Suprapubic skin (tissue), 4 donors: ENCODE results near the gene MAML1. TPM values are rescaled to one million over a fixed set of nuclear protein-coding genes. Genes with fewer than 3 reads are reported as not detected.

ENCODE experiments used
- DNase-seq, 2 donors: peaks; one replicate each; pipeline ENCODE4 v3.0.0-alpha.2; 2019; ENCODE audit warnings: low spot score in 2 of 2
- H3K27ac ChIP-seq: fragments of 200-600 bp; sonication (generic); one replicate; pipeline ENCODE4 v1.5.1; 2019
- H3K27me3 ChIP-seq: fragments of 200-600 bp; sonication (generic); one replicate; pipeline ENCODE4 v1.5.1; 2019
- H3K36me3 ChIP-seq: fragments of 200-600 bp; sonication (generic); one replicate; pipeline ENCODE4 v1.5.1; 2019
- H3K4me1 ChIP-seq: fragments of 200-600 bp; sonication (generic); one replicate; pipeline ENCODE4 v1.5.1; 2019
- H3K4me3 ChIP-seq: fragments of 200-600 bp; sonication (generic); one replicate; pipeline ENCODE4 v1.5.1; 2019; ENCODE audit warnings: mild to moderate bottlenecking
- H3K9me3 ChIP-seq: fragments of 200-600 bp; sonication (generic); one replicate; pipeline ENCODE4 v1.5.1; 2019
- EP300 ChIP-seq: sonication (generic); formaldehyde crosslinking; IDR thresholded peaks from one replicate; pipeline ENCODE4 v1.6.1; 2017; ENCODE audit warnings: antibody characterized with exemption
- POLR2A ChIP-seq, 2 donors: fragments of 450-650 bp; IDR thresholded peaks; one replicate each; pipeline ENCODE4 v1.6.1; 2017; ENCODE audit warnings: antibody characterized with exemption in 2 of 2, mild to moderate bottlenecking in 2 of 2, moderate library complexity in 2 of 2
- POLR2AphosphoS5 ChIP-seq, 3 donors: sonication (generic); formaldehyde crosslinking; IDR thresholded peaks; one replicate each; pipeline ENCODE4 v1.6.1; 2017; ENCODE audit warnings: antibody characterized with exemption in 3 of 3
- WGBS: methylation state at CpG from one replicate; pipeline ENCODE4 v1.1.5; 2018; 5-methylcytosine and 5-hydroxymethylcytosine counted together
- total RNA-seq, 4 donors: library from RNA; depleted of rRNA; stranded (reverse); fragments of >200 nt; gene quantifications; one replicate each; pipeline ENCODE4 v1.1.0, GENCODE V29; 2016
- TF ChIP-seq, protein P1 (sequence below), 2 donors: fragments of 200-600 bp in 1 of 2; fragments of 450-650 bp in 1 of 2; sonication (generic) in 1 of 2; IDR thresholded peaks; one replicate each; pipeline ENCODE4 v1.5.1; 2016 to 2019; ENCODE audit warnings: antibody characterized with exemption in 2 of 2, mild to moderate bottlenecking in 1 of 2, moderate library complexity in 1 of 2

MAML1 gene
- total RNA-seq, 4 donors from 2014 or later = 26.5 to 45.0 (median 38.6) TPM

DNA sequence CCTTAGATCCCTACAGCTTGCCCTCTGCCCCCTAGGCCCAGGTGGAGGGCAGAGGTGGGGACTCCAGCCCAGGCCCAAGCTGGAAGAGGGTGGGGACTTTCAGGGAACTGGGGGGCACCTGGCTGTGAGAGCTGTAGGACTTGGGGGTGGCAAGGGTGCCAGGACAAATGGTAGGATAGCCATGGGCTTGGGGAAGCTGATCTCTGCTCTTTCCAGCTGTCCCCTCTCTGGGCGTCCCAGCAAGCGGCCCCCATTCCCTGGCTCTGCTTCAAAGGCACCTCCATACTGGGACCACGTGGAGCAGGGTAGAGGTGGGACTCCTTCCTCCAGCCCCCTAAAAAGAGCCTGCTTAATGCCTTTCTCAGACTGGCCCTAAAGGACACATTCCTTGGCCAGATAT is 61.5 kb downstream of the MAML1 start:
- peak in 1 of 2 donors; percentile 66 for DNase-seq
- peaks cover 57% of the 10 kb centered on the region for H3K4me1 ChIP-seq
- H3K9me3 ChIP-seq = no peaks in the 10 kb centered on the region
- H3K27me3 ChIP-seq = no peaks in the 10 kb centered on the region
- H3K36me3 ChIP-seq = peaks cover 20% of the 10 kb centered on the region
- peak overlapping the region; percentile 44 for H3K27ac ChIP-seq
- TF ChIP-seq POLR2AphosphoS5 (IDR thresholded peaks at IDR 0.05) (no peak), POLR2A (IDR thresholded peaks at IDR 0.05) (no peak), EP300 (no peak)
- TF ChIP-seq, protein P1, sequence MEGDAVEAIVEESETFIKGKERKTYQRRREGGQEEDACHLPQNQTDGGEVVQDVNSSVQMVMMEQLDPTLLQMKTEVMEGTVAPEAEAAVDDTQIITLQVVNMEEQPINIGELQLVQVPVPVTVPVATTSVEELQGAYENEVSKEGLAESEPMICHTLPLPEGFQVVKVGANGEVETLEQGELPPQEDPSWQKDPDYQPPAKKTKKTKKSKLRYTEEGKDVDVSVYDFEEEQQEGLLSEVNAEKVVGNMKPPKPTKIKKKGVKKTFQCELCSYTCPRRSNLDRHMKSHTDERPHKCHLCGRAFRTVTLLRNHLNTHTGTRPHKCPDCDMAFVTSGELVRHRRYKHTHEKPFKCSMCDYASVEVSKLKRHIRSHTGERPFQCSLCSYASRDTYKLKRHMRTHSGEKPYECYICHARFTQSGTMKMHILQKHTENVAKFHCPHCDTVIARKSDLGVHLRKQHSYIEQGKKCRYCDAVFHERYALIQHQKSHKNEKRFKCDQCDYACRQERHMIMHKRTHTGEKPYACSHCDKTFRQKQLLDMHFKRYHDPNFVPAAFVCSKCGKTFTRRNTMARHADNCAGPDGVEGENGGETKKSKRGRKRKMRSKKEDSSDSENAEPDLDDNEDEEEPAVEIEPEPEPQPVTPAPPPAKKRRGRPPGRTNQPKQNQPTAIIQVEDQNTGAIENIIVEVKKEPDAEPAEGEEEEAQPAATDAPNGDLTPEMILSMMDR (IDR thresholded peaks at IDR 0.05) = no peak
- 20% methylated on average over 1 of the region's 3 CpGs for WGBS
- peak overlapping the region; percentile 69 for H3K4me3 ChIP-seq

DNA sequence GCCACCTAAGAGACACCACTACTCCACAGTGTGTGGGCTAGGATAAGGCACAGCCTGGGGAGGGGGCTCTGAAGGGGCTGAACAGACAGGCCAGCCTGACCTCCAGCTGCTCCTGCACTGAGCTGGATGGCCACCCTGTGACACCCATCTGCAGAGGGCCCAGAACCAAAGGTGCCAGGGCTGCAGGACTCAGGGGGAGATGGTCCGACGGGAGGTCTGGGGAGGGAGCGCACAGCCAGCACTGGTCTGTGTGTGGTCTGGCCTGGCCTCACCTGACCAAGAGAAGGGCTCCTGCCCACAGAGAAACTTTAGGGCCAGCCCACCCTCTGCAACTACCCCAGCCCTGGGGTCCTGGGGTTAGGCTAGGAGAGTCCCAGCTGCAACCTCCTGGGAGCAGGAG is 62.0 kb downstream of the MAML1 start:
- H3K4me1 ChIP-seq = peaks cover 57% of the 10 kb centered on the region
- no peaks in the 10 kb centered on the region for H3K9me3 ChIP-seq
- peak; percentile 66 to 76 for DNase-seq
- peak overlapping the region; percentile 69 for H3K4me3 ChIP-seq
- no peak for TF ChIP-seq POLR2A (IDR thresholded peaks at IDR 0.05)
- TF ChIP-seq, protein P1 (IDR thresholded peaks at IDR 0.05) = no peak
- TF ChIP-seq EP300 = no peak
- no peak for TF ChIP-seq POLR2AphosphoS5 (IDR thresholded peaks at IDR 0.05)
- WGBS = 88% methylated on average over 3 of the region's 3 CpGs
- H3K27ac ChIP-seq = no peak overlapping the region
- peaks cover 24% of the 10 kb centered on the region for H3K36me3 ChIP-seq
- no peaks in the 10 kb centered on the region for H3K27me3 ChIP-seq

DNA sequence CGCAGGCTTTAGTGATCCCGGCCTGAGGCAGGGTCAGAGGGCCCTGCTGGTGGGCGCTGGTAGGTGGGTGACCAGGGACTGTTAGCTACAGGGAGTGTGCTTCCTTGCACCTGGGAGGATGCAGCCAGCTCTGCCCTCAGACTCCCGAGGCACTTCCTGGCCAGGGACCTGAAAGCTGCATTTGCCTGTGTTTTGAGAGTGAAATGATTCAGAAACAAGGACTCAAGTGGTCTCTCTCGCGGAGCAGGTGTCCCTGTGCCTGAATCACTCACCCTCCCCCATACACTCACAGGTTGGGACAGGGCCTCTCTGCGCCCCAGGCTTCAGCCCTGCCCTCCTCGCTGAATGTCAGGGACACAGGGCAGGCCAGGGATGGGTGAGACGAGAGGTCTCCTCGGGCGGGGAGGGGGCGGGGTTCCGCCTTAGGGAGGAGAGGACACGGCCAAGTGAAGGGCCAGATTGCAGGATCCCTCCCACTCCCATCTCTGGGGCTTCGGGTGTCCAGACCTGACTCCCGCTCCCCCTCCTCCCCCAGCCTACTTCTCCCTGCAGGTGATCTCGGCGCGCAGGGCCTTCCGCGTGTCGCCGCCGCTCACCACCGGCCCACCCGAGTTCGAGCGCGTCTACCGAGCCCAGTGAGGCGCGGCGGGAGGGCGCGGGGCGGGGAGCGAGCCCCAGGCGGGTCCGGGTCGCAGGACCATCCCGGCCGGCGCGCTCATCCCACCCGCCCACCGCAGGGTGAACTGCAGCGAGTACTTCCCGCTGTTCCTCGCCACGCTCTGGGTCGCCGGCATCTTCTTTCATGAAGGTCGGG is 62.6 kb downstream of the MAML1 start:
- Histone ChIP-seq H3K27ac (peak overlapping the region; percentile 84), H3K27me3 (no peaks in the 10 kb centered on the region), H3K36me3 (peaks cover 31% of the 10 kb centered on the region), H3K9me3 (no peaks in the 10 kb centered on the region), H3K4me1 (peaks cover 57% of the 10 kb centered on the region), H3K4me3 (peak overlapping the region; percentile 69)
- DNase-seq = peak; percentile 76 to 77
- TF ChIP-seq POLR2AphosphoS5 (IDR thresholded peaks at IDR 0.05) = no peak
- no peak for TF ChIP-seq EP300
- TF ChIP-seq, protein P1 (IDR thresholded peaks at IDR 0.05) = no peak
- no peak for TF ChIP-seq POLR2A (IDR thresholded peaks at IDR 0.05)
- 37% methylated on average over 8 of the region's 53 CpGs for WGBS

DNA sequence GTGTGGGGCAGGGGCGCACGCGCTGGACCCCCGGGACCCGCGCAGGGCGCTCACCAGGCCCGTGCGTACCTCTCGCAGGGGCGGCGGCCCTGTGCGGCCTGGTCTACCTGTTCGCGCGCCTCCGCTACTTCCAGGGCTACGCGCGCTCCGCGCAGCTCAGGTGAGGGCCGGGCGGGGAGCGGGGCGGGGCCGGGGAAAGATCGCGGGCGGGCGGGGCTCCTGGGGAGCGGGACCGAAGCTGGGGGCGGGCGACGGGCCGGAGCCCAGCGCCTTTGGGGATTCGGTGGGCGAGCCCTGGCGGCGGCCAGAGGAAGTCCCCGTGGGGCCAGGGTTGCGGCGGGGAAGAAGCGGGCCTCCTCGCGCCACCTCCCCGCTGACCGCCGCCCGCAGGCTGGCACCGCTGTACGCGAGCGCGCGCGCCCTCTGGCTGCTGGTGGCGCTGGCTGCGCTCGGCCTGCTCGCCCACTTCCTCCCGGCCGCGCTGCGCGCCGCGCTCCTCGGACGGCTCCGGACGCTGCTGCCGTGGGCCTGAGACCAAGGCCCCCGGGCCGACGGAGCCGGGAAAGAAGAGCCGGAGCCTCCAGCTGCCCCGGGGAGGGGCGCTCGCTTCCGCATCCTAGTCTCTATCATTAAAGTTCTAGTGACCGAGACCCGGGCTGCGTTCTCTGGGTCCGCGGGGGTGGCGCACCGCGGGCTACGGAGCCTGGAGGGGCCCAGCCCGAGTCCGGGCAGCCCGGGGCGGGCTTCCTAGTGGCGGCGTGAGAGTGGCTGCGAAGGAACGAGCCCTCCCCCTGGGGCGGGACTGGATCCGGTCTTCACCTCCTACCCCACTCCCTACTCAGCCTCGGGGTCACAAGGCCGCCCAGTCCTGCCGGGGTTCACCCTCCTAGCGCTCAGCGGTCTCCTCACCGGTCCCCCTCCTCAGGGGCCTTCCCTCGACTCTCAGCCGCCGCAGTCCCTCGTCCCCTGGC is 63.5 kb downstream of the MAML1 start:
- DNase-seq = peak; percentile 88
- no peak for TF ChIP-seq POLR2AphosphoS5 (IDR thresholded peaks at IDR 0.05)
- TF ChIP-seq, protein P1 (IDR thresholded peaks at IDR 0.05) = peak; percentile 55 to 97

More for the DNA sequence above, 63.5 kb downstream of the MAML1 start:
- 40% methylated on average over 4 of the region's 113 CpGs for WGBS
- Histone ChIP-seq H3K36me3 (peaks cover 39% of the 10 kb centered on the region), H3K9me3 (no peaks in the 10 kb centered on the region), H3K27me3 (no peaks in the 10 kb centered on the region), H3K27ac (peak overlapping the region; percentile 84), H3K4me1 (peaks cover 57% of the 10 kb centered on the region), H3K4me3 (peak overlapping the region; percentile 69)
